Activated B cell treated with CpG ODN at 0.5 μM for 24 hours (primary cell): ENCODE measurements around the gene ATP8B4. TPM values are rescaled to one million over a fixed set of nuclear protein-coding genes. Genes with fewer than 3 reads are reported as not detected.

Source experiments
- ATAC-seq: fragments of 200-7000 bp; cut with Tn5 transposase; one replicate; pipeline ENCODE4 v1.10.0; 2021; ENCODE audit warnings: low read depth, mild to moderate bottlenecking, moderate library complexity
- CTCF ChIA-PET: fragments of 350-600 bp; sonication (Branson Sonifier 250); formaldehyde crosslinking; loops from one replicate; lab custom pipeline; 2021; ENCODE audit warnings: antibody characterized with exemption; lab: Charles Lee
- POLR2A ChIA-PET: fragments of 350-600 bp; sonication (Branson Sonifier 250); formaldehyde crosslinking; loops from one replicate; lab custom pipeline; 2021; ENCODE audit warnings: antibody characterized with exemption; lab: Charles Lee
- DNase-seq: peaks from one replicate; pipeline ENCODE4 v3.0.0; 2022
- H3K27ac Mint-ChIP-seq: one replicate; pipeline ENCODE4 v1.8.0; 2020; ENCODE audit warnings: mixed read lengths
- H3K27me3 Mint-ChIP-seq: one replicate; pipeline ENCODE4 v1.8.0; 2021; ENCODE audit warnings: mixed read lengths
- H3K36me3 Mint-ChIP-seq: one replicate; pipeline ENCODE4 v1.8.0; 2021; ENCODE audit warnings: low read depth, mixed read lengths
- H3K4me1 Mint-ChIP-seq: one replicate; pipeline ENCODE4 v1.8.0; 2021; ENCODE audit warnings: mixed read lengths
- H3K4me3 Mint-ChIP-seq: one replicate; pipeline ENCODE4 v1.8.0; 2020; ENCODE audit warnings: mild to moderate bottlenecking, mixed read lengths
- H3K9me3 Mint-ChIP-seq: one replicate; pipeline ENCODE4 v1.8.0; 2020; ENCODE audit warnings: mixed read lengths
- intact Hi-C: fragments of 100-400 bp; cut with micrococcal nuclease; formaldehyde crosslinking; loops from one replicate; pipeline ENCODE4 v1.15.1; 2024
- total RNA-seq: library from RNA; stranded (reverse); gene quantifications from 2 replicates; pipeline ENCODE4 v1.2.3, GENCODE V29; 2022
- TF ChIP-seq, protein P1 (sequence below): fragments of 200-600 bp; IDR thresholded peaks from one replicate; pipeline ENCODE4 v1.8.0; 2022; ENCODE audit warnings: antibody characterized with exemption, mild to moderate bottlenecking

Gene ATP8B4
- total RNA-seq, 1 donor from 2014 or later: 0.86 TPM

GRCh38 chr15:50053055-50053856, 65.8 kb downstream of the ATP8B4 start:
- no peaks in the 10 kb centered on the region for H3K9me3 Mint-ChIP-seq
- no peaks in the 10 kb centered on the region for H3K4me1 Mint-ChIP-seq
- intact Hi-C loops: loop anchor here (5.0 kb wide), 1 partner anchor 816 kb away; no protein-coding TSS in a partner anchor
- no peaks in the 10 kb centered on the region for H3K36me3 Mint-ChIP-seq
- ChIA-PET CTCF (no interaction called here), POLR2A (no interaction called here)
- H3K27ac Mint-ChIP-seq: no peak overlapping the region
- no peak for ATAC-seq
- H3K4me3 Mint-ChIP-seq: no peak overlapping the region
- TF ChIP-seq, protein P1, sequence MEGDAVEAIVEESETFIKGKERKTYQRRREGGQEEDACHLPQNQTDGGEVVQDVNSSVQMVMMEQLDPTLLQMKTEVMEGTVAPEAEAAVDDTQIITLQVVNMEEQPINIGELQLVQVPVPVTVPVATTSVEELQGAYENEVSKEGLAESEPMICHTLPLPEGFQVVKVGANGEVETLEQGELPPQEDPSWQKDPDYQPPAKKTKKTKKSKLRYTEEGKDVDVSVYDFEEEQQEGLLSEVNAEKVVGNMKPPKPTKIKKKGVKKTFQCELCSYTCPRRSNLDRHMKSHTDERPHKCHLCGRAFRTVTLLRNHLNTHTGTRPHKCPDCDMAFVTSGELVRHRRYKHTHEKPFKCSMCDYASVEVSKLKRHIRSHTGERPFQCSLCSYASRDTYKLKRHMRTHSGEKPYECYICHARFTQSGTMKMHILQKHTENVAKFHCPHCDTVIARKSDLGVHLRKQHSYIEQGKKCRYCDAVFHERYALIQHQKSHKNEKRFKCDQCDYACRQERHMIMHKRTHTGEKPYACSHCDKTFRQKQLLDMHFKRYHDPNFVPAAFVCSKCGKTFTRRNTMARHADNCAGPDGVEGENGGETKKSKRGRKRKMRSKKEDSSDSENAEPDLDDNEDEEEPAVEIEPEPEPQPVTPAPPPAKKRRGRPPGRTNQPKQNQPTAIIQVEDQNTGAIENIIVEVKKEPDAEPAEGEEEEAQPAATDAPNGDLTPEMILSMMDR: no peak
- no peak for DNase-seq
- H3K27me3 Mint-ChIP-seq: no peaks in the 10 kb centered on the region

GRCh38 chr15:50051811-50052419, 67.1 kb downstream of the ATP8B4 start:
- H3K27me3 Mint-ChIP-seq: no peaks in the 10 kb centered on the region
- H3K27ac Mint-ChIP-seq: no peak overlapping the region
- intact Hi-C loops: loop anchor here (2.0 to 5.0 kb wide), 2 partner anchors 815 to 1191 kb away; no protein-coding TSS in a partner anchor
- ATAC-seq (no peak), DNase-seq (no peak)
- no peak overlapping the region for H3K4me3 Mint-ChIP-seq
- TF ChIP-seq, protein P1: no peak
- no peaks in the 10 kb centered on the region for H3K4me1 Mint-ChIP-seq
- H3K36me3 Mint-ChIP-seq: no peaks in the 10 kb centered on the region
- POLR2A ChIA-PET: no interaction called here
- H3K9me3 Mint-ChIP-seq: no peaks in the 10 kb centered on the region
- CTCF ChIA-PET: interaction anchor here (0.9 kb wide), 1 partner anchor 1190 kb away, joined by 3 read pairs; no protein-coding TSS in a partner anchor

GRCh38 chr15:50050986-50051743, 67.9 kb downstream of the ATP8B4 start:
- intact Hi-C loops: loop anchor here (2.0 to 5.0 kb wide), 2 partner anchors 814 to 1190 kb away; no protein-coding TSS in a partner anchor
- POLR2A ChIA-PET: no interaction called here

GRCh38 chr15:50049871-50050270, 69.2 kb downstream of the ATP8B4 start:
- intact Hi-C loops: loop anchor here (2.0 to 5.0 kb wide), 2 partner anchors 813 to 1189 kb away; no protein-coding TSS in a partner anchor
- no peak overlapping the region for H3K27ac Mint-ChIP-seq
- H3K4me1 Mint-ChIP-seq: no peaks in the 10 kb centered on the region
- no peaks in the 10 kb centered on the region for H3K36me3 Mint-ChIP-seq
- ChIA-PET POLR2A (no interaction called here), CTCF (no interaction called here)
- H3K27me3 Mint-ChIP-seq: no peaks in the 10 kb centered on the region
- ATAC-seq (no peak), DNase-seq (no peak)
- H3K4me3 Mint-ChIP-seq: no peak overlapping the region
- TF ChIP-seq, protein P1: no peak
- H3K9me3 Mint-ChIP-seq: no peaks in the 10 kb centered on the region

More at GRCh38 chr15:50050986-50051743, 67.9 kb downstream of the ATP8B4 start:
- CTCF ChIA-PET: interaction anchor here (0.9 kb wide), 1 partner anchor 1189 kb away, joined by 3 read pairs; no protein-coding TSS in a partner anchor
- Mint-ChIP-seq H3K4me1 (no peaks in the 10 kb centered on the region), H3K9me3 (no peaks in the 10 kb centered on the region), H3K36me3 (no peaks in the 10 kb centered on the region), H3K4me3 (no peak overlapping the region), H3K27ac (no peak overlapping the region), H3K27me3 (no peaks in the 10 kb centered on the region)
- DNase-seq (no peak), ATAC-seq (no peak)
- TF ChIP-seq, protein P1: no peak
